Spleen (tissue), 7 donors: Measurements from ENCODE around the gene RPA3.

ENCODE experiments used
- CTCF ChIP-seq, 11 experiments: fragments of 200-600 bp in 7 of 11; fragments of 450-650 bp in 4 of 11; sonication (generic) in 4 of 11; IDR thresholded peaks in 8 of 11; conservative IDR thresholded peaks in 3 of 11; 1 replicate in 7 of 11; 2 replicates in 4 of 11; pipeline versions ENCODE4 v1.4.0 to v1.8.0; 2016 to 2021; ENCODE audit warnings: antibody characterized with exemption in 11 of 11, inconsistent platforms in 4 of 11, mild to moderate bottlenecking in 1 of 11
- POLR2AphosphoS5 ChIP-seq, 3 donors: sonication (generic); formaldehyde crosslinking; IDR thresholded peaks; one replicate each; pipeline ENCODE4 v1.5.1; 2017; ENCODE audit warnings: antibody characterized with exemption in 3 of 3
- donor health status: DM: no; HTN: no; CAD: no; lungs with moderate emphysema.
- donor health status: DM: no; HTN: no; CAD: no.
- donor health status: DM: no; HTN: no; CAD: no.

GRCh38 chr7:7595451-7595850, 123.0 kb downstream of the RPA3 start:
- TF ChIP-seq CTCF (IDR thresholded peaks at IDR 0.05 in 8 of 11, conservative IDR thresholded peaks at IDR 0.05 in 3 of 11) (peak in 8 of 11 experiments; percentile 17 to 51 (median 35)), POLR2AphosphoS5 (IDR thresholded peaks at IDR 0.05) (no peak)
